GM19397 (cell line): ENCODE results near the gene ASB8.

Experiments used
- ATAC-seq: cut with Tn5 transposase; IDR thresholded peaks from one replicate; pipeline ENCODE4 v1.9.1; 2021; ENCODE audit warnings: mild to moderate bottlenecking, moderate library complexity; ENCODE audit not compliant: unreplicated experiment

ASB8 gene, protein sequence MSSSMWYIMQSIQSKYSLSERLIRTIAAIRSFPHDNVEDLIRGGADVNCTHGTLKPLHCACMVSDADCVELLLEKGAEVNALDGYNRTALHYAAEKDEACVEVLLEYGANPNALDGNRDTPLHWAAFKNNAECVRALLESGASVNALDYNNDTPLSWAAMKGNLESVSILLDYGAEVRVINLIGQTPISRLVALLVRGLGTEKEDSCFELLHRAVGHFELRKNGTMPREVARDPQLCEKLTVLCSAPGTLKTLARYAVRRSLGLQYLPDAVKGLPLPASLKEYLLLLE

DNA sequence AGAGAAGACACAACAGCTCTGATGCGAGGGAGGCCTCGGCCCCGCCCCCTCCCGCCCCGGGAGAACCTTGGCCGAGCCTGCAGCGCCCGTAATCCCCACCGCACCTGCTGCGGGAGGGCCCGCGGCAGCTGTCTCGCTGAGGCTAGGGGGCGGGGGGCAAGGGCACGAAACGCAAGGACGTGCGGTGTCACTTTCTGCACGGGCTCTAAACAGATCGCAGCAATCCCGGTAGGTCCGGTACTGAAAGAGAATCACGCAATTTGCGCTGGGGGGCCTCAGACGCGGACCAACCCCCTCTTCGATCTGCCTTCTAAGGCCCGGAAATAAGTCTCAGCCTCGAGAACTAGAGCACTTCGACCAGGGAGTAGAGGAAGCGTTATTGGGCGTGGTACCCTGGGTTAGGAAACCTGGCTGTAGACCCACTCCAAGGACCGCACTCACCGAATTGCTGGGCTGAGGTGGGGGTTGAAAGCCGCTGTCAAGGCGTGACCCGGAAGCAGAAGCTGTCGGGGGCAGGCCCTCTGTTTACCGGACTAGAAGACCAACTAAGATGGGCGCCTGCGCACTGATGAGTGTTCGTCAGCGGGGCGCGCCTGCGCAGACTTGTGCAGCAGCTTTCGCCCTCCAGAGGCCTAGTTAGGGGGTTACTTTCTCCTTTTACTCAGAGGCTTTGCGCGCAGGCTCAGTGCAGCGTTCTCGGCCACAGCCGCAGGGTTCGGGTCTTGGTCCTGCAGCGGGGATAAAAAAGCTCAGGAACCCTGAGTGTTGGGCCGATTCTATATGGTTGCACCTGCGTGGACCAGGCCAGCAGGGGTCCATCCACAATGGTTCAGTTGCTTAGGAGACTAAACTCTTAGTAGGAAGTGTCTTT lies at the start of gene ASB8:
TSS of gene ASB8 (minus strand) at position 498 of the 871 bp plus-strand sequence. CDS start 4,019 bp downstream, outside the sequence.
- ATAC-seq, result peak; percentile 89

- no peak for ATAC-seq
Observed at GRCh38 chr12:48203192-48203591, 45.9 kb upstream of the ASB8 start, which contains the start of gene OR10AD1. Gene OR10AD1, minus strand, starts transcription at chr12:48203292. Its CDS starts 0 bp downstream, at chr12:48203292.

- ATAC-seq, result no peak
Observed at GRCh38 chr12:48202766-48203165, 45.5 kb upstream of the ASB8 start.

GRCh38 chr12:48201516-48201915 lies 44.2 kb upstream of the ASB8 start:
- no peak for ATAC-seq

DNA sequence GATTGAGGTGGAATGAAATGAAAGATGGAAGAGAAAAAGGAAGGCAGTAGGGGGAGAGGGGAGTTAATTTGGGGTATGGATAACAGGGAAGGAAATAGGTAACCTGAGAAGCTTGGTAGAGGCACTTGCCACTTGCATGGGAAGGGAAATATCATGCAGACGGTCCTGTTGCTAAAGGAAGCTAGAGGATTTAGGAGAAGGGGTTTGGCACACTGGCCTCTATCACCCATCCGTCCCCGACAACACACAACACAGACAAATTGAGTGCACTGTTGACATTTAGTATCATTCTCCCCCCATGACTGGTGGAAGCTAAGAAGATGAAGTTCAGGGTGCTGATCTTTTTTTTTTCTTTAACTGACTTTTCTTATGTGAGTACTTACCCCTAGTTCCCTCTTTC lies 43.8 kb upstream of the ASB8 start:
- no peak for ATAC-seq

DNA sequence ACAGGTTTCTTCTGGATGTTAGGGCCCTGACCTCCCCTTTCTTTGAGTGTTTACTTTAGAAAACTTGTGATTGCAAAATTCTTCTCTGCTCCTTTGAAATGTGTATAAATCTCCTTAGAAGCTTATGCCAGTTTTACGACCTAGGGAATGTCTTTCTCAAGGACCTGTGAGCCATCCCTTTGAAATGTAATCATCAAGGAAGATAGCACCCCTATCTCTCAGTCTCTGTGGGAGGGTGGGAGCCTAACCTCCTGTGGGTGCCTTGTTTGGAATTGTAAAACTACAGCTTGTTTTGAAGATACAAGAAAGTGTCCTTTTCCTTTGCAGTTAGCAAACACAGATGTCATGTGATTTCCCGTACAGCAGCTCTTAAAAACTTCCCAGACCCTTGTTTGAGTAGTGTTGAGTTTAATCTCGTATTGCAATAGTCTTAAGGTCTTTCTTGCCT lies 42.5 kb upstream of the ASB8 start:
- ATAC-seq, result no peak

DNA sequence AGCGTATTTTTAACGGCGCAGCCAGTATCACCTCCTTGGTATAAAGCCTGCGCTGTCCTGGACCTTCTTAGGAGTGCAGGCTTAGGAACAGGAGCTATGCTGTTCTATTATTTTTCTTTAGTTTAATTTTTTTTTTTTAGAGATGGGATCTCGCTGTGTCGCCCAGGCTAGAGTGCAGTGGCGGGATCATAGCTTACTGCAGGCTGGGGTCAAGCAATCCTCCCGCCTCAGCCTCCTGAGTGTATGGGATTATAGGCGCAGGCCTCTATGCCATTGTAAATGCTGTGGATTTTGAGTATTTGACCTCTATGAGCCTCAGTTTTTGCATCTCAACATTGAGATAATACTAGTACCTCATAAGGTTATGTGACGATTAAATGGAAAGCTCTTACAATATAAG lies 41.7 kb upstream of the ASB8 start:
- ATAC-seq, result no peak

GRCh38 chr12:48198672-48198971 lies 41.3 kb upstream of the ASB8 start:
- ATAC-seq, result peak; percentile 12

DNA sequence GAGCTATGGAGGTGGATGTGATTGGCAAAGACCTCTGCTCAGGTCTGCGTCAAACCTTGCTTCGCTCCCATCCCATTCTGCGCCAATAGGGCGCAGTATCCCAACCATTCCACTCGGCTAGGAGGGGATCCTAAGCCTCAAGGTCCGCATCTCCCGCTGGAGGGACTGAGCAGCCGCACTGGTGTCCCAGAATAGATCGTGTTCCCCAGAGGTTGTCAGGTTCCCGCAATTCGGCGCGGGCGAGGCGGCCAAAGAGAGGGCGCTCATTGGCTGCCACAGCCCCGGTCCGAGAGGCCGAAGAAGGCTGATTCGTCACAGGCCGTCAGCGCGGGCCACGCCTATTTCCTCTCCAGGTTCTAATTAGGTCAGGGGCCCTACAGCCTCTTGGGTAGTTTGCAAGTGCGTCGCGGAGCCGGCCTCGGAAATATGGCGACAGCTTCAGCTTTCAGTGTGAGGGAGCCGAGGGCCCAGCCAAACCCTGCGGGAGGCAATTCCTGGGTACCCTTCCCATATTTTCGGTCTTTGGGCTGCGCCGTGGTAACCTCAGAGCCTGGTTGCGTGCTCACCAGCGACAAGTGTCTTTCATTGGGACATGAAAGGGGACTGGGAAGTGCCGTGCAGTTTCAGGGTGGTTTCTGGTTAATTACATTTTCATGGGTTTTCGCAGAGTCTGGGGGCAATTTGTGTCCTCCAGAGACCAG lies 40.8 kb upstream of the ASB8 start:
- peak; percentile 99 for ATAC-seq

GRCh38 chr12:48197549-48197970 lies 40.2 kb upstream of the ASB8 start:
- peak; percentile 12 for ATAC-seq

GRCh38 chr12:48194799-48195201 lies 37.5 kb upstream of the ASB8 start:
- ATAC-seq, result no peak

DNA sequence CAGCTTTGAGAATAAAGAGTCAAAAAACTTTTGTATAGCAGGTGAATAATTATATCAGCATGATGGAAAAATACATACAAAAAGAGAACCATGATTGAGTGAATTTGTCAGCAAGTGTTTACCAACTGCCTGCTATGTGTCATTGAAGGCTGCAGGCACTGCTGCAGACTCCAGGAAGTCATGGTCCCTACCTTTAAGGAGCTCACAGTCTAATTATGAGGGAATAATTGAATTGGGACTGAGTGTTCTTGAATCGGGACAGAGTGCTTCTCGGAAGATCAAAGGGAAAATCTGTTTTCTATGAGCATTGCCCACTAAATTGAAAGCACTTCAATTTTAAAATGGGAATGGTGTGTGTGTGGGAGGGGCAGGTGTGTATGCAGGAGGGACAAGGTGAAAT lies 36.3 kb upstream of the ASB8 start:
- no peak for ATAC-seq

DNA sequence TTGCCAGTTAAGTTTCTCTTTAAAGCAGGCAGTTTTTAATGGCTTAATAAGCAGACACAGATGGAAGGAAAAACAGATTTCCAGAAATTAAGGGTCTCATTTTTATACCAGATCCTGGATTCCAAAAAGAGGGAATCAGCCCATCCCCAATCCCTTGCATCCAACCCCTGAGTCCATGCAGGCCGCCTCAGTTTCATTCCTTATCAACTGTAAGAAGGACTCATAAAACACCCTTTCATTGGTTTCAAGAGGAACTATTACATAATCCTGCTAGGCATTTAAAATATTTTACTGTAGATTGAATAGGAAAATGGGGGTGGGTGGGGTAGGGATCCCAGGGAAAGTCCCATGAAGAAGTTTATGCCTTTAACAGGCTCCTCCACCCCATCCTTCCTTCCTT lies 35.5 kb upstream of the ASB8 start:
- no peak for ATAC-seq

DNA sequence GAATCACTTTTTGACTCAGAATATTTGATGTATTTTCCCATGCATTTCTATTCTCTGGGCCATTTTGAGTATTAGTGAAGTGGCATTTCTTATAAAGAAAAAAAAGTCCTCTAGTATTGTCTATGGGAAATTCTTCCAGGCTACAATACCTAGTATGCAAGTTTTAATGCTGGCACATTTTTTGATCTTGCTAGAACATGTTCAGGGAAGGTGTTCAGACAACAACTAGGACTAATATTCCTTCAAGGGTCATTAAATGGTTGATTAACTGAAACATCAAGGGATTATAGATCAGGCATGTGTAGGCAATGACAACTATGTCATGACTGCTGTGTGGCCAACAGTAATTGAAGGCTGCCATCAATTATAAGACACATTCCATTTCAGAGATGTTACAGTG lies 33.8 kb upstream of the ASB8 start:
- no peak for ATAC-seq

DNA sequence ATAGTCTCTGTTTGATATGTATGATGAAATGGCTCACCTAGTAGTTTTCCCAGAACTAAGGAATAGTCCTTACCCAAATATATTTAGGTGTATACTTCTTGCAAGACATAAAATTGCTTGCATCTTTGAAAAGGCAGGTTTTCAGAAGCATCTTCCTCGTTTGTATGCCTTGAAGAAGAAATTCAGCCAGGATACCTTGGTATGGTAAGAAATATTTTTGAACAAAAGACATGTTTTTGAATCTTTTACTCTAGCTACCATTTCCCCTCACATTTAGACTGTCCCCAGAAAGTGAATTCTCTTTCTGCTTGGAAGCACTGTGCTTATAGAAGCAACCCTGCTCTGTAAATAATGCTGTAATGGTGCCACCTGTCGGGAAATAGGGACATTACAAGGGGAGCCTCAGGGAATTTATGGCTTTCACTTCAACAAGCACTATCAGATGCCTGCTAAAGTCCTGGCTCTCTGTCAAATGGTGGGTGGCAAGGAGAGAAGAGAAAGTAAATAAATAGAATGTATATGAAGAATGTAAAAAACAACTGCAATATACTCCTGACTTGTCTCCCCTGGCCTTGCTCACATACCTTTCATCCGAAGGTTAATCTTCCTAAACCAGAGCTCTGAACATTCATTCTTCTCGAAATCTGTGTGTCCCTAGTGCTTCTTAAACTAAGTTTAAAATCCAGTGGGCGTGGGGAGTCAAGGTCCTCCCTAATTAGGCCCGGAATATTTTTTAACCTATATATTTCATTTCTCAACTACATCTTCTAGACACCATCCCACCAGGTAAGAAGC lies 32.2 kb upstream of the ASB8 start:
- no peak for ATAC-seq

DNA sequence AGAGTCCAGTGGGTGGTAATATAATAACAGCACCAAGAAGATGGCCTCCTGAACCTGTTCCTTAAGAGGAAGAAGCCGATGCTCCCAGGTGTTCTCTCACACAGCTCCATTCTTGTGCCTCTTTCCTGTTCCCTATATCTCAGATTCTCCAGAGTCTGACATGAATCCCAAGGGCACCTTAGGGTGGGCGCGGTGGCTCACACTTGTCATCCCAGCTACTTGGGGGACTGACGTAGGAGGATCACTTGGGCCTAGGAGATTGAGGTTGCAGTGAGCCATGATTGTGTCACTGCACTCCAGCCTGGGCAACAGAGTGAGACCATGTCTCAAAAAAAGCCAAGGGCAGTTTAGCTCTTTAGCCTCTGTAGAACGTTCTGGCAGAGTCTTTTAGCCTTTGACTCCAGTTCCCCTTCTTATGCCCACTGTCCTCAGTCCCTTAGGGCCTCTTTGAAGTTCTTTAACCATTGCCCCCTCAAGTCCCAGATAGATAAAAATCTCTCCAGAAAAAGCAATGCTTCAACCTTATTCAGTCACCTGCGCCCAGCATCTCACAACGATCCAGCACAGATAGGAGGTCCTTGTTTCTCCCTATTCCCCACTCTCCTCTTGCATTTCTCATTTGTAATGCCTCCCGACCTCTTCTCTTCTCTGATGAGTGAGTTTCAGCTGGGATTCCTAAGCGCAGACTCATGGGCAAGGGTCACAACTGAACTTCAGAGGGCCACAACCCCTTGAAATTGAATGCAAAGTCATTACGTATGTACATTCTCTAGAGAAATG lies 30.8 kb upstream of the ASB8 start:
- no peak for ATAC-seq

- ATAC-seq, result no peak
Observed at GRCh38 chr12:48185181-48185919, 28.0 kb upstream of the ASB8 start.

GRCh38 chr12:48184549-48184922 lies 27.2 kb upstream of the ASB8 start:
- no peak for ATAC-seq

DNA sequence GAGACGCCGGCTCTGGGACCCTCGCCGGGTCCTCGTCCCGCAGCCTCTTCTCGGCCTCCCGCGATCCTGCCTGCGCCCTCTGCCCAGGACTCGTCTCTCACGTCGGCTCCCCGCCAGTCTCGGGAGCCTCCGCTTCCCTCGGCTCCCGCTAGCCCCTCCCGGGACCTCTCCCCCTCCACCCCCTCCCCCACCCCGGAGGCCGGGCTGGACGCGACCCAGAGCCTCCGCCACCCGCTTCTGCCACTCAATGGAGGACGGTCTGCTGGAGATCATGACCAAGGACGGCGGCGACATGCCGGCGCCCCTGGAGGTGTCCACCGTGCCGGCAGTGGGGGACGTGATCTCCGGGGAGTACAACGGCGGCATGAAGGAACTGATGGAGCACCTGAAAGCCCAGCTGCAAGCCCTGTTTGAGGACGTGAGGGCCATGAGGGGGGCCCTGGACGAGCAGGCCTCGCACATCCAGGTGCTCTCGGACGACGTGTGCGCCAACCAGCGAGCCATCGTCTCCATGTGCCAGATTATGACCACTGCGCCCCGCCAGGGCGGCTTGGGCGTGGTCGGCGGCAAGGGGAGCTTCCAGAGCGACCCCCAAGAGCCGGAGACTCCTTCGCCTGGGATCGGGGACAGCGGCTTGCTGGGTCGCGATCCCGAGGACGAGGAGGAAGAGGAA lies 26.7 kb upstream of the ASB8 start:
- no peak for ATAC-seq
